HepG2 (cell line): ENCODE data around the gene SPSB1. TPM values are rescaled to one million over a fixed set of nuclear protein-coding genes. Genes with fewer than 3 reads are reported as not detected.
A peak's percentile ranks its signal among the peaks of the same experiment; 100 is the strongest.

ENCODE experiments used
- ATF1 ChIP-seq: IDR thresholded peaks from 2 replicates; pipeline ENCODE4 v1.6.1; 2016; ENCODE audit warnings: mild to moderate bottlenecking, control low read depth
- FOXK1 ChIP-seq: sonication (generic); formaldehyde crosslinking; IDR thresholded peaks from 2 replicates; pipeline ENCODE4 v1.4.0; 2020; ENCODE audit warnings: low read depth, missing genetic modification reagents, borderline replicate concordance
- ISL2 ChIP-seq: sonication (generic); formaldehyde crosslinking; IDR thresholded peaks from 2 replicates; pipeline ENCODE4 v1.5.0; 2020; ENCODE audit warnings: missing genetic modification reagents
- MXI1 ChIP-seq: IDR thresholded peaks from 3 replicates; pipeline ENCODE4 v1.6.1; 2012; ENCODE audit warnings: low read depth, low read length, inconsistent platforms, borderline replicate concordance
- POGZ ChIP-seq: sonication (generic); formaldehyde crosslinking; IDR thresholded peaks from 2 replicates; pipeline ENCODE4 v1.4.0; 2020; ENCODE audit warnings: mild to moderate bottlenecking, missing genetic modification reagents
- RBFOX2 ChIP-seq: fragments of 200-400 bp; formaldehyde crosslinking; IDR thresholded peaks from 2 replicates; pipeline ENCODE4 v1.6.1; 2017; ENCODE audit warnings: low read depth, mild to moderate bottlenecking, low read length
- TBX3 ChIP-seq: fragments of 450-650 bp; IDR thresholded peaks from 2 replicates; pipeline ENCODE4 v1.6.1; 2017; ENCODE audit warnings: antibody characterized with exemption, mild to moderate bottlenecking, inconsistent platforms, borderline replicate concordance
- ZNF136 ChIP-seq: sonication (generic); formaldehyde crosslinking; IDR thresholded peaks from 2 replicates; pipeline ENCODE4 v1.8.1; 2022; ENCODE audit warnings: low read depth, mild to moderate bottlenecking, moderate library complexity, missing genetic modification reagents
- ZNF44 ChIP-seq: sonication (generic); formaldehyde crosslinking; IDR thresholded peaks from 2 replicates; pipeline ENCODE4 v1.5.1; 2020; ENCODE audit warnings: mild to moderate bottlenecking, missing genetic modification reagents
- polyA plus RNA-seq, 8 experiments: library from polyadenylated mRNA; depleted of rRNA in 3 of 8; stranded (reverse) in 7 of 8; unstranded in 1 of 8; fragments of >200 nt; fragmentation: Illumina TruSeq in 4 of 8; extraction: Trizol in 4 of 8; gene quantifications; 2 replicates each; pipeline versions ENCODE4 v1.2.1 to v1.2.3, GENCODE V29; 2011 to 2016; ENCODE audit warnings: low read depth in 4 of 8, missing spikeins in 1 of 8, mixed read lengths in 1 of 8; ENCODE audit not compliant: insufficient read depth in 1 of 8
- total RNA-seq, 5 experiments: library from RNA; depleted of rRNA; stranded (reverse); fragments of >200 nt; fragmentation: Illumina TruSeq; extraction: Trizol; gene quantifications; 2 replicates each; pipeline ENCODE4 v1.2.3, GENCODE V29; 2016; ENCODE audit warnings: low read depth in 1 of 5
- TF ChIP-seq, protein P1 (sequence below): sonication (generic); formaldehyde crosslinking; IDR thresholded peaks from 2 replicates; pipeline ENCODE4 v1.4.0; 2020; ENCODE audit warnings: missing genetic modification reagents
- TF ChIP-seq, protein P2 (sequence below): fragments of 450-650 bp; IDR thresholded peaks from 2 replicates; pipeline ENCODE4 v1.6.1; 2016
- TF ChIP-seq, protein P3 (sequence below): sonication (generic); formaldehyde crosslinking; IDR thresholded peaks from 2 replicates; pipeline ENCODE4 v1.8.0; 2022; ENCODE audit warnings: mild to moderate bottlenecking, missing genetic modification reagents
- TF ChIP-seq, protein P4 (sequence below): IDR thresholded peaks from 2 replicates; pipeline ENCODE4 v1.6.1; 2018; ENCODE audit warnings: missing genetic modification reagents
- TF ChIP-seq, protein P5 (sequence below): sonication (generic); formaldehyde crosslinking; IDR thresholded peaks from 2 replicates; pipeline ENCODE4 v1.8.0; 2022; ENCODE audit warnings: low read depth, missing genetic modification reagents
- TF ChIP-seq, protein P6 (sequence below): sonication (generic); IDR thresholded peaks from 2 replicates; pipeline ENCODE4 v1.6.1; 2016; ENCODE audit warnings: low read depth, borderline replicate concordance

Gene SPSB1
- total and polyA plus RNA-seq, 2 of the 13 experiments (the other 11 are each of a cell fraction or from before 2014, with no cell fraction given) = 5.0 to 8.0 TPM

DNA sequence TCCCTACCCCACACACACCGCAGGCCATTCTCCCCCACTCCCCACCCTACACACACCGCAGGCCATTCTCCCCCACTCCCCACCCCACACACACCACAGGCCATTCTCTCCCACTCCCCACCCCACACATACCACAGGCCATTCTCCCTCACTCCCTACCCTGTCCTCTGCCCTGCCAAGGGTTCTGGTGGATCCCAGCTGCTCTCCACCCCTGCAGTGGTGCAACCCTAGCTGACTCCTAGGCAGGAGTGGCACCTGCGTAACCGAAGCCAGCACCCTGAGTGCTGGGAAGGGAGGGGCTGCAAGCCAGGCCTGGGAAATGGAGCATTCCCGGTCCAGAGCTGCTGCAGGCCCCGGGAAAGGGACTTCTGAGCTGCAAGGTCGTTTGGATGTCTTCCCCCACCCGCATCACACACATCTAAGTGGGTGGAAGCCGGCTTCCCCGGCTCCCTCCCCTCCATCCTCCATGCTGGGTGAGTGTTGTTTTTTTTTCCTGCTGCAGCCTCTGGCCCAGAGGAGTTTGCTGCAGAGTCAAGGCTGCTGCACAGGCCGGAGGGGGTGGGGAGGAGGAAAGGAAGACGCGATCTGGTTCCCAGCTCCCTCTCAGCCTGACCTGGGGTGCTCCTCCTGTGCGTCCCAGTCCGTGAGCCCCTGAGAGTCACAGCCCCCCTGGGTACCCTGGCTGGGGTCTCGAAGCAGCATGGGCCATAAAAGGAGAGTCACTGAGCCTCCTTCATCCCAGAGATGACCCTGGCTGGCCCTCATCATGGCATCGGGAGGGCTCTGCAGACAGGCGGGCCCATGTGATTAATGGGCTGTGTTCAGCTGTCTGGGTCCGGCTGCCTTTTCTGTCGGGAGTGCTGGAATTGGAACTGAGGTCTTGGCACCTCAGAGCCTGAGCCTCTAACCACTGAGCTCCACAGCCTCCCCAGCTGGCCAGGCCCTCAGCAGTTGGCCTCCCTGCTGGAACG lies 42.0 kb upstream of the SPSB1 start (continued):
- TF ChIP-seq, protein P1, sequence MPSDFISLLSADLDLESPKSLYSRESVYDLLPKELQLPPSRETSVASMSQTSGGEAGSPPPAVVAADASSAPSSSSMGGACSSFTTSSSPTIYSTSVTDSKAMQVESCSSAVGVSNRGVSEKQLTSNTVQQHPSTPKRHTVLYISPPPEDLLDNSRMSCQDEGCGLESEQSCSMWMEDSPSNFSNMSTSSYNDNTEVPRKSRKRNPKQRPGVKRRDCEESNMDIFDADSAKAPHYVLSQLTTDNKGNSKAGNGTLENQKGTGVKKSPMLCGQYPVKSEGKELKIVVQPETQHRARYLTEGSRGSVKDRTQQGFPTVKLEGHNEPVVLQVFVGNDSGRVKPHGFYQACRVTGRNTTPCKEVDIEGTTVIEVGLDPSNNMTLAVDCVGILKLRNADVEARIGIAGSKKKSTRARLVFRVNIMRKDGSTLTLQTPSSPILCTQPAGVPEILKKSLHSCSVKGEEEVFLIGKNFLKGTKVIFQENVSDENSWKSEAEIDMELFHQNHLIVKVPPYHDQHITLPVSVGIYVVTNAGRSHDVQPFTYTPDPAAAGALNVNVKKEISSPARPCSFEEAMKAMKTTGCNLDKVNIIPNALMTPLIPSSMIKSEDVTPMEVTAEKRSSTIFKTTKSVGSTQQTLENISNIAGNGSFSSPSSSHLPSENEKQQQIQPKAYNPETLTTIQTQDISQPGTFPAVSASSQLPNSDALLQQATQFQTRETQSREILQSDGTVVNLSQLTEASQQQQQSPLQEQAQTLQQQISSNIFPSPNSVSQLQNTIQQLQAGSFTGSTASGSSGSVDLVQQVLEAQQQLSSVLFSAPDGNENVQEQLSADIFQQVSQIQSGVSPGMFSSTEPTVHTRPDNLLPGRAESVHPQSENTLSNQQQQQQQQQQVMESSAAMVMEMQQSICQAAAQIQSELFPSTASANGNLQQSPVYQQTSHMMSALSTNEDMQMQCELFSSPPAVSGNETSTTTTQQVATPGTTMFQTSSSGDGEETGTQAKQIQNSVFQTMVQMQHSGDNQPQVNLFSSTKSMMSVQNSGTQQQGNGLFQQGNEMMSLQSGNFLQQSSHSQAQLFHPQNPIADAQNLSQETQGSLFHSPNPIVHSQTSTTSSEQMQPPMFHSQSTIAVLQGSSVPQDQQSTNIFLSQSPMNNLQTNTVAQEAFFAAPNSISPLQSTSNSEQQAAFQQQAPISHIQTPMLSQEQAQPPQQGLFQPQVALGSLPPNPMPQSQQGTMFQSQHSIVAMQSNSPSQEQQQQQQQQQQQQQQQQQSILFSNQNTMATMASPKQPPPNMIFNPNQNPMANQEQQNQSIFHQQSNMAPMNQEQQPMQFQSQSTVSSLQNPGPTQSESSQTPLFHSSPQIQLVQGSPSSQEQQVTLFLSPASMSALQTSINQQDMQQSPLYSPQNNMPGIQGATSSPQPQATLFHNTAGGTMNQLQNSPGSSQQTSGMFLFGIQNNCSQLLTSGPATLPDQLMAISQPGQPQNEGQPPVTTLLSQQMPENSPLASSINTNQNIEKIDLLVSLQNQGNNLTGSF = no peak
- TF ChIP-seq ZNF44 = no peak
- TF ChIP-seq, protein P2, sequence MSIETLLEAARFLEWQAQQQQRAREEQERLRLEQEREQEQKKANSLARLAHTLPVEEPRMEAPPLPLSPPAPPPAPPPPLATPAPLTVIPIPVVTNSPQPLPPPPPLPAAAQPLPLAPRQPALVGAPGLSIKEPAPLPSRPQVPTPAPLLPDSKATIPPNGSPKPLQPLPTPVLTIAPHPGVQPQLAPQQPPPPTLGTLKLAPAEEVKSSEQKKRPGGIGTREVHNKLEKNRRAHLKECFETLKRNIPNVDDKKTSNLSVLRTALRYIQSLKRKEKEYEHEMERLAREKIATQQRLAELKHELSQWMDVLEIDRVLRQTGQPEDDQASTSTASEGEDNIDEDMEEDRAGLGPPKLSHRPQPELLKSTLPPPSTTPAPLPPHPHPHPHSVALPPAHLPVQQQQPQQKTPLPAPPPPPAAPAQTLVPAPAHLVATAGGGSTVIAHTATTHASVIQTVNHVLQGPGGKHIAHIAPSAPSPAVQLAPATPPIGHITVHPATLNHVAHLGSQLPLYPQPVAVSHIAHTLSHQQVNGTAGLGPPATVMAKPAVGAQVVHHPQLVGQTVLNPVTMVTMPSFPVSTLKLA = no peak
- TF ChIP-seq FOXK1 (CRISPR knock-in tag) = no peak
- TF ChIP-seq, protein P3, sequence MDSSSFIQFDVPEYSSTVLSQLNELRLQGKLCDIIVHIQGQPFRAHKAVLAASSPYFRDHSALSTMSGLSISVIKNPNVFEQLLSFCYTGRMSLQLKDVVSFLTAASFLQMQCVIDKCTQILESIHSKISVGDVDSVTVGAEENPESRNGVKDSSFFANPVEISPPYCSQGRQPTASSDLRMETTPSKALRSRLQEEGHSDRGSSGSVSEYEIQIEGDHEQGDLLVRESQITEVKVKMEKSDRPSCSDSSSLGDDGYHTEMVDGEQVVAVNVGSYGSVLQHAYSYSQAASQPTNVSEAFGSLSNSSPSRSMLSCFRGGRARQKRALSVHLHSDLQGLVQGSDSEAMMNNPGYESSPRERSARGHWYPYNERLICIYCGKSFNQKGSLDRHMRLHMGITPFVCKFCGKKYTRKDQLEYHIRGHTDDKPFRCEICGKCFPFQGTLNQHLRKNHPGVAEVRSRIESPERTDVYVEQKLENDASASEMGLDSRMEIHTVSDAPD (CRISPR knock-in tag) = peak; percentile 46; the same call in 1 of the 2 replicates
- no peak for TF ChIP-seq MXI1
- TF ChIP-seq TBX3 = no peak
- TF ChIP-seq, protein P4, sequence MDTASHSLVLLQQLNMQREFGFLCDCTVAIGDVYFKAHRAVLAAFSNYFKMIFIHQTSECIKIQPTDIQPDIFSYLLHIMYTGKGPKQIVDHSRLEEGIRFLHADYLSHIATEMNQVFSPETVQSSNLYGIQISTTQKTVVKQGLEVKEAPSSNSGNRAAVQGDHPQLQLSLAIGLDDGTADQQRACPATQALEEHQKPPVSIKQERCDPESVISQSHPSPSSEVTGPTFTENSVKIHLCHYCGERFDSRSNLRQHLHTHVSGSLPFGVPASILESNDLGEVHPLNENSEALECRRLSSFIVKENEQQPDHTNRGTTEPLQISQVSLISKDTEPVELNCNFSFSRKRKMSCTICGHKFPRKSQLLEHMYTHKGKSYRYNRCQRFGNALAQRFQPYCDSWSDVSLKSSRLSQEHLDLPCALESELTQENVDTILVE = no peak
- no peak for TF ChIP-seq ATF1 (CRISPR knock-in tag)
- TF ChIP-seq, protein P5, sequence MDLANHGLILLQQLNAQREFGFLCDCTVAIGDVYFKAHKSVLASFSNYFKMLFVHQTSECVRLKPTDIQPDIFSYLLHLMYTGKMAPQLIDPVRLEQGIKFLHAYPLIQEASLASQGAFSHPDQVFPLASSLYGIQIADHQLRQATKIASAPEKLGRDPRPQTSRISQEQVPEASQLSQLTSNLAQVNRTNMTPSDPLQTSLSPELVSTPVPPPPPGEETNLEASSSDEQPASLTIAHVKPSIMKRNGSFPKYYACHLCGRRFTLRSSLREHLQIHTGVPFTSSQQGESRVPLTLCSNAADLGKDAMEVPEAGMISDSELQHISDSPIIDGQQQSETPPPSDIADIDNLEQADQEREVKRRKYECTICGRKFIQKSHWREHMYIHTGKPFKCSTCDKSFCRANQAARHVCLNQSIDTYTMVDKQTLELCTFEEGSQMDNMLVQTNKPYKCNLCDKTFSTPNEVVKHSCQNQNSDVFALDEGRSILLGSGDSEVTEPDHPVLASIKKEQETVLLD = no peak
- TF ChIP-seq, protein P6, sequence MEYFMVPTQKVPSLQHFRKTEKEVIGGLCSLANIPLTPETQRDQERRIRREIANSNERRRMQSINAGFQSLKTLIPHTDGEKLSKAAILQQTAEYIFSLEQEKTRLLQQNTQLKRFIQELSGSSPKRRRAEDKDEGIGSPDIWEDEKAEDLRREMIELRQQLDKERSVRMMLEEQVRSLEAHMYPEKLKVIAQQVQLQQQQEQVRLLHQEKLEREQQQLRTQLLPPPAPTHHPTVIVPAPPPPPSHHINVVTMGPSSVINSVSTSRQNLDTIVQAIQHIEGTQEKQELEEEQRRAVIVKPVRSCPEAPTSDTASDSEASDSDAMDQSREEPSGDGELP = no peak
- no peak for TF ChIP-seq ZNF136 (CRISPR knock-in tag)
- TF ChIP-seq RBFOX2 = no peak
- TF ChIP-seq ISL2 = no peak
- TF ChIP-seq POGZ (CRISPR knock-in tag) = no peak
